GM18520 (cell line): ENCODE results near the gene RIF1.
"Not testable (repeated sequence)": the region's sequence is repeated elsewhere in the genome, so short reads cannot be mapped to it uniquely, and the experiment has no call there.

Experiments
- ATAC-seq: cut with Tn5 transposase; IDR thresholded peaks from one replicate; pipeline ENCODE4 v1.9.1; 2021; ENCODE audit not compliant: unreplicated experiment

The RIF1 gene

GRCh38 chr2:151408788-151409600, 708 bp upstream of the RIF1 start:
- no peak for ATAC-seq

DNA sequence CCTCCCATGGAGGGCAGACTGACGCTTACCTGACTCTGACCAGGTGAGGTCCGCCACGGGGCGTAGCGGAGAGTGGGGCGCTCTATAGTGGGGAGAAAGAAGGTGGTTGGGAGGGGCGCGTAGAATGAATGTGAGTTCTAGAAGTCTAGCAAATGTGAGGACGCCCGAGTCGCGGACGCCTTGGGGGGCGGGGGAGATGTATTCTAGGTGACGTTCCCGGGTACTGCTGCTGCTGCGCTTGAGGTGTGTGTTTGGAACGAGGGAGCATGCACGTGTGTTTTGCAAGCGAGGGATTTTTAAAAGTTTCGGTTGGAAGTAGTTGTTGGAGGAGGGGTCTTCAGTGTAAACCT, 758 bp downstream of the RIF1 start:
- ATAC-seq, result peak; percentile 15

GRCh38 chr2:151417650-151418049, 7.9 kb downstream of the RIF1 start:
- ATAC-seq, result no peak

DNA sequence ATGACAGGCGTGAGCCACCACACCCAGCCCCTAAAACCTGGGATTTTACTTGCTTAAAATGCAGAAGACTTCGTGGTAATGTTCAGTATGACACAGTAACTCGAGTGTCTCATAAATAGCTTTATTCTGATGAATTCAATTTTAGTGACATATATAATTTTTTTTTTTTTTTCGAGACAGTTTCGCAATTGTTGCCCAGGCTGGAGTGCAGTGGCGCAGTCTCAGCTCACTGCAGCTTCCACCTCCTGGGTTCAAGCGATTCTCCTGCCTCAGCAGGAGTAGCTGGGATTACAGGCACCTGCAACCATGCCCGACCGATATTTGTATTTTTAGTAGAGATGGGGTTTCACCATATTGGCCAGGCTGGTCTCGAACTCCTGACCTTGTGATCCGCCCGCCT, 12.0 kb downstream of the RIF1 start:
- ATAC-seq, result not testable (repeated sequence)

DNA sequence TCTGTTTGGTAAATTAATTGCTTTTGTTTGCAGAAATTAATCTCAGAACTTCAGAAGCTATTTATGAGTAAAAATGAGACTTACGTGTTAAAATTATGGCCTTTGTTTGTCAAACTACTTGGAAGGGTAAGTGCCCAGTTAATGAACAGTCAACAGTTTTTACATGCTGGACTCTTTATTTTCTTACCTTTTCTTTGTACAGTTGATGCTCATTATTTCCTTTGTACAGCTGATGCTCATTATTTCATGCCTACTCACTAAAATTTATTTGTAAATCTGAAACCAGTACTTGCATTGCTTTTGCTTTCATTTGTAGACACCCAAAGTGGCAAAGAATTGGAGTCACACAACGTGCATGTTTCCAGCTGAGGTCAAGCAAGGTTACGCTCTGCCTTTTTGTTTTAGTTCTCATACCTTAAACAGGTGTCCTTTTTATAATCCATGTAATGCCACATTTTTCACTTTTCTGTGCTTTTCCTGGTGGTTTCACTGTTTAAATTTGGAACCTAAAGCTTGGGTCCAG, 13.3 kb downstream of the RIF1 start:
- peak; percentile 89 for ATAC-seq

DNA sequence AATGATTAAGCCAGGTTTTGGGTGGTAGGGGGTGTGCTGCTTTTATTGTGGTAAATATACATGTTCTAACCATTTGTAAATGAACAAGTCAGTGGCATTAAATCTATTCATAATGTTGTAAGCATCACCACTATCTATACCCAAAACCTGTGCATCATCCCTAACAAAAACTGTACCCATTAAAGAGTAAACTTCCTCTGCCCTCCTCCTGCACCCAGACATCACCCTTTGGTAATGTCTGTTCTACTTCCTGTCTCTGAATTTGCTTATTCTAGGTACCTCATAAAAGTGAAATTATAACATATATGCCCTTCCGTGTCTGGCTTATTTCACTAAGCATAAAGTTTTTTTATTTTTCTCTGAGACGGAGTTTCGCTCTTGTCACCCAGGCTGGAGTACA, 14.1 kb downstream of the RIF1 start:
- no peak for ATAC-seq

- ATAC-seq, result no peak
These were observed 27.9 kb downstream of the RIF1 start for GRCh38 chr2:151437630-151438029.

DNA sequence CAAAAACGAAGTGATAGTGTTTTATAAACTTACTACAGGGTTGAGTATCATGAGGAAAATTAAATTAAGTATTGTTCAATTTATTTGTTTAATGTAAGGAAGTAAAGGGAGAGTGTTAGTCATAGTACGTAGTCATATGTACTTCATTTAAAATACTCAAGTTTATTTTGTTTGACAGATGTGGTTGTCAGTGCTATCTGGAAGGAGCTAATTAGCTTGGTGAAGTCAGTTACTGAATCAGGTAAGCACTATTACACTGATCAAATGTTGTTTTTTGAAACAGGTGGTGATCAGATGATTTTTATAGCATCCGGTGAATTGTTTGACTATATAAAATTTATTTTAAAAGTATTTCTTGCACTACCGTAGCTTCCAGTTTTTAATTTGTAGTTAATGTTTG, 28.8 kb downstream of the RIF1 start:
- no peak for ATAC-seq

GRCh38 chr2:151439127-151439526, 29.4 kb downstream of the RIF1 start:
- ATAC-seq, result no peak

GRCh38 chr2:151459358-151459757, 49.7 kb downstream of the RIF1 start:
- no peak for ATAC-seq

GRCh38 chr2:151465771-151466170, 56.1 kb downstream of the RIF1 start:
- no peak for ATAC-seq

DNA sequence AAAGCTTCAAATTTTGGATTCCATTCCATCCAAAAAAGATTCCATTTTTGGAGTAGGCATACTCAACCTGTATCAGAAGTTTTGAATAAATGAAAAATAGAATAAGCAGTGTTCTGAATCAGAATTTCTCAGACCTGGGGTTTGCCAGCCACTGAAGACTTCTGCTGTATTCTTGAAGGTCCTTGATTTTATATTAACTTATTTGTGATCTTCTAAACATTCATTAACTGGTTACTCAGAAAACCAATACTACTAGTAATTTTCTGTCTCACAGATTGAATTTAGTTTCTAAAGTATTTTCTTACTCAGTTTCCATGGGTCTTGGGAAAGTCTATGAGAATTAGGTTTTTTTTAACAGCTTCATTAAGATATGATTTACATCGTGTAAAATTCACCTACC, 60.9 kb downstream of the RIF1 start:
- no peak for ATAC-seq

- no peak for ATAC-seq
These were observed 63.3 kb downstream of the RIF1 start for GRCh38 chr2:151472966-151473365.

GRCh38 chr2:151475071-151475470, 65.4 kb downstream of the RIF1 start:
- no peak for ATAC-seq

DNA sequence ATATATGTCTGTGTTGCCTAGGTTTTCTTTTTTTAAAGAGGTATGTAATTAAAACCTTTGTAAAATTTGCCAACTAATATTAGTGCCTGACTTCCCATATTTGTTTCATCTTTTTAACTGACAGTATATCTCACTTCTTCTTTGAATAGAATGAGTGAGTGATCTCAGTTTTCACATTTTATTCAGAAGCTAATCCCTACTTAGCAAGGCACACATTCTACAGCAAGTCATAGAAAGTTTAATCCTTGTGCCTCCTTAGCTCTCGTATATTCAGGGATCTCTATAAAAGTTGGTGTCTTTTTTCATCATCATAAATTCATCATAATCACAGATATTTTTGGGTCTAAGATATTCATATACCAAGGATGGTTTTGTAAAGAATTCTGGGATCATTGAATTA, 66.6 kb downstream of the RIF1 start:
- ATAC-seq, result no peak

DNA sequence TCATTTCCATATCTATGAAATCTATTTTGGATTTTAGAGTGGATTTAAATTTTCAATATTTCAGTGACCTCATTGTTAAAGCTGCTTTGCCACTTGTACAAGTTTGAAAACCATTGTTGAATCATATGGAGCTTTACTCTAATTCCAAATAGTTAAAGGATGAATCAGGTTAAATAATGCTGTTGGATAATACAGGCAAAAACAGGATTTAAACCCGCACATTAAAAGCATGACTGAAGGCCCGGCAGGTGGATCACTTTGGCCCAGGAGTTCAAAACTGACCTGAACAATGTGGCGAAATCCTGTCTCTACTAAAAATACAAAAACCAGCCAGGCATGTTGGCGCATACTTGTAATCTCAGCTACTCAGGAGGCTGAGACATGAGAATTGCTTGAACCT, 68.3 kb downstream of the RIF1 start:
- ATAC-seq, result no peak

- ATAC-seq, result no peak
These were observed 72.0 kb downstream of the RIF1 start for GRCh38 chr2:151481744-151482143.

DNA sequence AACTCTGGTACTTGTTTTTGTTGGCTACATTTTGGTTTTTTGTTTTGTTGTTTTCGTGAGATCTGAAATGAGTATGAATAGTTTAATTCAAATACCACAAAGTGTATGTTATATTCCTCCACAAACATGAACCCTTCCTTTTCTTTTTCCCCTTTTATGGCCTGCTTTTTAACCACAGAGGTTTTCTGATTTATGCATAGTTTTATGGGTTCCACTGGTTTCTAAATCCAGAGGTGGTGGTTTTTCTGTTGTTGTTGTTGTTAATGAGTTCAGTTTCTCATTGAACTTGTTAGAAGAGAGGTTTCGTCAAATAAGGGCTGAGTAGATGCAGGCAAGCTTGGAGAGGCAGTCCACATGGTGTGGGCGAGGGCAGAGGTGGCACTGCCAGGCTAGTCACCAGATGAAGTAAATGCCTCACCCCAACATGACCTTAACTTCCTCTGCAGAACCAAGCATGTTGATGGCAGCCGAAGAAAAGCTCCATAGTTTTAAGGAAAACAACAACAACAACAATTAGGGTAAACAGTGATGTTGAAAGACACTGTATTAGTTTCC, 72.5 kb downstream of the RIF1 start:
- ATAC-seq, result no peak

GRCh38 chr2:151483546-151483945, 73.8 kb downstream of the RIF1 start:
- no peak for ATAC-seq

DNA sequence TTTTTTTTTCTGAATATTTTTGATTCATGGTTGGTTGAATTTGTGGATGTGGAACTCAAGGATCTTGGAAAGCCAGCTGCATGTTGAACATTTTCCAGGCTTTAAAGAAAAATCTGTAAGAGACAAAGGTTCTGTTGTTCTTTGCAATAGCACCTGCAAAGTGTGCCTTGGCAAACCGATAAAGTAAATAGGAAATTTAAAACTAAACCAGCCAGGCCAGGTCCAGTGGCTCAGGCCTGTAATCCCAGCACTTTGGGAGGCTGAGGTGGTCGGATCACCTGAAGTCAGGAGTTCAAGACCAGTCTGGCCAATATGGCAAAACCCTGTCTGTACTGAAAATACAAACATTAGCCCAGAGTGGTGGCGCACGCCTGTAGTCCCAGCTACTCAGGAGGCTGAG, 74.4 kb downstream of the RIF1 start:
- no peak for ATAC-seq

DNA sequence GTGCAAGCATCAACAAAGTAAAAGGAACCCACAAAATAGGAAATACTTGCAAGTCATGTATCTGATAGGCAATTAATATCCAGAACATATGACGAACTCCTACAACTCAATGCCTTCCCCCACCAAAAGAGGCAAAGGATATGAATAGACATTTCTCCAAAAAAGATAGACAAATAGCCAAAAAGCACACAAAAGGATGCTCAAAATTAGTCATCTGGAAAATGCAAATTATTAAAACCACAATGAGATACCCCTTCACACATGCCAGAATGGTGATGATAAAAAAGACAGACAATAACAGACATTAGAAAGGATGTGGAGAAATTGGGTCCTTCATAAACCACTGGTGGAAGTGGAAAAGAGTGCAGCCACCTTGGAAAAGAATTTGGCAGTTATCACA, 76.4 kb downstream of the RIF1 start:
- no peak for ATAC-seq

GRCh38 chr2:151490276-151490675, 80.6 kb downstream of the RIF1 start:
- no peak for ATAC-seq

- ATAC-seq, result no peak
These were observed 81.8 kb downstream of the RIF1 start for GRCh38 chr2:151491496-151491895.
